ENCODE data around the gene TAT.

The TAT gene

DNA sequence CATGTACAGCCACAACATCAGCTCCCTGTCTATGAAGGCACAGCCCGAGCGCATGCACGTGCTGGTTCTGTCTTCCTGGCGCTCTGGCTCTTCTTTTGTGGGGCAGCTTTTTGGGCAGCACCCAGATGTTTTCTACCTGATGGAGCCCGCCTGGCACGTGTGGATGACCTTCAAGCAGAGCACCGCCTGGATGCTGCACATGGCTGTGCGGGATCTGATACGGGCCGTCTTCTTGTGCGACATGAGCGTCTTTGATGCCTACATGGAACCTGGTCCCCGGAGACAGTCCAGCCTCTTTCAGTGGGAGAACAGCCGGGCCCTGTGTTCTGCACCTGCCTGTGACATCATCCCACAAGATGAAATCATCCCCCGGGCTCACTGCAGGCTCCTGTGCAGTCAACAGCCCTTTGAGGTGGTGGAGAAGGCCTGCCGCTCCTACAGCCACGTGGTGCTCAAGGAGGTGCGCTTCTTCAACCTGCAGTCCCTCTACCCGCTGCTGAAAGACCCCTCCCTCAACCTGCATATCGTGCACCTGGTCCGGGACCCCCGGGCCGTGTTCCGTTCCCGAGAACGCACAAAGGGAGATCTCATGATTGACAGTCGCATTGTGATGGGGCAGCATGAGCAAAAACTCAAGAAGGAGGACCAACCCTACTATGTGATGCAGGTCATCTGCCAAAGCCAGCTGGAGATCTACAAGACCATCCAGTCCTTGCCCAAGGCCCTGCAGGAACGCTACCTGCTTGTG lies 40.0 kb downstream of the TAT start:
- DNase-seq = no peak

DNA sequence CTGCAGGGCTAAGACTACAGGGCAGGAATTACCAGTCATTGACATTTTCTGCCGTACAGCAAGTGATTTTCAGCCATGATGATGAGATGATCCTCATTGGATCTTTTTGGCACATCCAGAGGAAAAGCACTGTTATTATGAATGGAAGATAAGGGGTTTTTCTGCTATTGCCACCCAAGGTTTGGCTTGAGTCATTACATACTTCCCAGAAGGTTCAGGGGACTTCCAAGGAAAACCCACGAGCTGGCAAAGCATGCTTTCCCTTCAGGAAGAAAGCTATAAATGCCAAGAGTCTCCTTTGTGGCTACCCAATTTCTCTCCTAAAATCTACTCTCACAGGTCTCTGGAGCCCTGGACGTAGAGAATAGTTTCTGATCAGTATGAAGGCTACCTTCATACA lies 44.5 kb downstream of the TAT start:
- DNase-seq = no peak

DNA sequence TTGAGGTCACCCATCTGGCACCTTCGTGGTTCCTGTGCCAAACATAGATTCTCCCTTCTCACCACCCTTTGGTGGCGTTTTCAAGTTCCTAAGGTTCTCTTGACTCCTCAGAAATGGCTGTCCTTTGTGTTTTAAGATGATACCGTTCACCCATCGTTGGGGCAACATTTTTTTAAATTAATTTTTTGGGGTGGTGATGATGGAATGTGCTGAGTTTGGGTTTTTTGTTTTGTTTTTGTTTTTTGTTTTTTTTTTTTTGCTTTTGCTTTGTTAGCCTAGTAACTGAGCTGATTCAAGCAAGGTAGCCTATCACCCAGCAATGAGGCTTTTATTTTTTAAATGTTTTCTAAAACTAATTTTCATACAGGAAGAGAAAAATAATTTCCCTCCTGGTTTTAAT lies 48.0 kb downstream of the TAT start:
- no peak for DNase-seq

DNA sequence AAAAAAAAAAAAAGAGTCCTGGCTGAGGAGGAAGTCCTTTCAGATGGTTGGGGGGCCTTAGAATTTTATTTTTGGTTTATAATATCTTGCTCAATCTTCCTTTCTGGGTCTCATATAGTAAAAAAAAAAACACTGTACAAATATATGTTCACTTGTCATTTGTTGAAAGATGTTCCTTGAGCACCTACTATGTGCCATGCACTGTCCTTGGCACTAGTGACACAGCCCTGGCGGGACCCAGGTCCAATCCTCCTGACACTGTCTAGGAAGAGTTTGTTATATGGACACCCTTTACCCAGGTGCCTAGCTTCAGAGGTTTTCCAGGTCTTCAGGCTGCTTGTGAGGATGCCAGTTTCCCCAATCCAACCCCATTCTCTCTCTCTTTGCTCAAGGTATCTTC lies 48.6 kb downstream of the TAT start:
- no peak for DNase-seq

DNA sequence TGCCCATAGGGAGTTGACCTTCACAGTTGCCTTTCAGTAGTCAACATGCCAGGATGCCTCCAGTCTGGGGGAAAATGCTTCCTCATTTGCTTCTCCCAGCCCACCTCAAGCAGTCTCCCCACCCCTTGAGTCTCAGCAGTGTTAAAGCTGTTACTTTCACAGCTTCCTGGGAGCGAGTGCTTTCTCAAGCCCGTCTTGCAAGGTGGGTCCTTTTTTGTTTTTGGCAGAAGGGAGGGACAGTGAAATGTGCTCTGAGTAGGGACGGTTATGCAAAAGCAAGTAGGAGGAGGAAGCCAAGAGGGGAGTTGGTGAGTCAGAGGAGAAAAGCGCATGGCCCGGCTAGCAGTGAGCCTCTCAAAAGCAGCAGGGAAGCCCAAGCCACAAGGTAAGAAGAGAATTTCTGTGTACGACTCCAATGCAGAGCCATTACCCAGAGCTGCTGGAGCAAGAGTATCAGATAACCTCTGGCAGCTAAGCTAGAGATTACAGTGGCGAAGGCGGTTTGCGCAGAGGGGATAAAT lies 50.7 kb downstream of the TAT start, which contains the start of gene CHST4:
CHST4 (plus strand) TSS at position 316 of the 521 bp plus-strand sequence. CDS start 10,252 bp downstream, outside the sequence.
- no peak for DNase-seq

DNA sequence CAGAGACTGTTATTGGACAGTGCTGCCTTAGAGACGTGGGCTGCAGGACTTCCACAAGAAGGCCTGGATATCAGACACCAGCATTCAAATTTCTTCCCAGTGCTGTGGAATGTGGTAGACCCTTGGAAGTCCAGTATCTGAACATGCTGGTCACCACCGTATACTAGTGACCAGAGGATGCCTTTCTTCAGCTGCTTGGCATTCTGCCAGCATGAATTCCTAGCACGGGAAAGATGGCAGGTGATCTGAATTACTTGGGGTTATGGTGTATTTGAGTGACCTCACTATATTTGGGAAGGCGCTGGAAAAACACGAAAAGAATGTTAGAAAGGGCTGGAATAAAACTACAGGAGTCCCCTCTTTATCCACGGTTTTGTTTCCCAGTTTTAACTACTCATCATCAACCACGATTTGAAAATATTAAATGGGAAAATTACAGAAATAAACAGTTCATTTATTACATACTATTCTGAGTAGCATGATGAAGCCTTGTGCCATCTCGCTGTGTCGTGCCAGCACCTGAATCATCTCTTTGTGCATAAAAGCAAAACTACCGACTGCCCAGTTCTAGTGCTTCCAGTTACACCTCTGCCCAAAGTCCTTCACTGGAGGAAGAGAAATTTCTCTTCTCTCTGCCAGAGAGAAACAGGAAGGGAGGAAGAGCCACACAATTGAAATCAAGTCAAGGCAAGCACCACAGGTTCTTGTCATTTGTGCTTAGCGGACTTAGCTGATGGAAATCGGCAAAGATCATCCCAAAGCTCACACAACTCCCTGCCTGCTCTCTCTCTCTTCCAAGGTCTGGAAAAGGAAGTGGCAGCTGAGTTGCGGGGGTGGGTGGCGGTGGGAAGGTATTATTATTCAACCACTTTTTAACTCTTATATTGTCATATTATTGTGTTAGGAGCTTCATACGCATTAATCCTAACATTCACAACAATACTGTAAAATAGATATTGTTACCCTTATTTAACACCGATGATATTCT lies 52.0 kb downstream of the TAT start:
- DNase-seq = no peak

DNA sequence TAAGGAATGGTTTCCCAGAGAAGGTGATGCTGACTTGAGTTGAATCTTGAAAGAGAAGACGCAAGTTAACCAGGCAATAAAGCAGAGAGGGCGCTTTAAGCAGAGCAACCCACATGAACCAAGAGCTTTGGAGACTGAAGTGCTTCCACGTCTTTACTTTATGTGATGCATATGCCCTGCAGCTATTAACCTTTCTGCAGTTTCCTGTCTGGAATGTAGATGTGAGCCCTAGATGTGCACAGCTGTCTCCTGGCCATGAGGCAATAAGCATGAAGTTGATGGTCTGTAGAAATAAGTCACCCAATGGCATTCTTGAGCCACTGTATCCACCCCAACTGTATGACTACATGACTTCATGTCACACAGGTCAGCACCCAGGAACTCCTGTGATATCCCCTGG lies 56.3 kb downstream of the TAT start:
- DNase-seq = no peak
